Gastrocnemius medialis (tissue), 4 donors: ENCODE data around the gene BAAT.

Source experiments
- CTCF ChIP-seq, 5 experiments: fragments of 450-650 bp in 3 of 5; fragments of 200-600 bp in 2 of 5; sonication (generic) in 2 of 5; IDR thresholded peaks in 4 of 5; conservative IDR thresholded peaks in 1 of 5; 1 replicate in 4 of 5; 2 replicates in 1 of 5; pipeline ENCODE4 v1.5.1; 2016 to 2019; ENCODE audit warnings: antibody characterized with exemption in 5 of 5, mild to moderate bottlenecking in 3 of 5, moderate library complexity in 3 of 5
- POLR2A ChIP-seq, 2 donors: fragments of 450-650 bp; IDR thresholded peaks; one replicate each; pipeline ENCODE4 v1.6.1; 2017; ENCODE audit warnings: antibody characterized with exemption in 2 of 2, mild to moderate bottlenecking in 2 of 2, moderate library complexity in 2 of 2

- TF ChIP-seq POLR2A (IDR thresholded peaks at IDR 0.05) = no peak
- TF ChIP-seq CTCF (IDR thresholded peaks at IDR 0.05 in 4 of 5, conservative IDR thresholded peaks at IDR 0.05 in 1 of 5) = no peak
These were observed 3.7 kb downstream of the BAAT start for GRCh38 chr9:101381118-101381517.
